ENCODE results near the gene ZC3H6. TPM values are rescaled to one million over a fixed set of nuclear protein-coding genes. Genes with fewer than 3 reads are reported as not detected.
"Not testable (repeated sequence)": the region's sequence is repeated elsewhere in the genome, so short reads cannot be mapped to it uniquely, and the experiment has no call there.

Gene ZC3H6
- polyA plus RNA-seq, 3 donors, result 6.5 to 9.9 (median 9.6) TPM

DNA sequence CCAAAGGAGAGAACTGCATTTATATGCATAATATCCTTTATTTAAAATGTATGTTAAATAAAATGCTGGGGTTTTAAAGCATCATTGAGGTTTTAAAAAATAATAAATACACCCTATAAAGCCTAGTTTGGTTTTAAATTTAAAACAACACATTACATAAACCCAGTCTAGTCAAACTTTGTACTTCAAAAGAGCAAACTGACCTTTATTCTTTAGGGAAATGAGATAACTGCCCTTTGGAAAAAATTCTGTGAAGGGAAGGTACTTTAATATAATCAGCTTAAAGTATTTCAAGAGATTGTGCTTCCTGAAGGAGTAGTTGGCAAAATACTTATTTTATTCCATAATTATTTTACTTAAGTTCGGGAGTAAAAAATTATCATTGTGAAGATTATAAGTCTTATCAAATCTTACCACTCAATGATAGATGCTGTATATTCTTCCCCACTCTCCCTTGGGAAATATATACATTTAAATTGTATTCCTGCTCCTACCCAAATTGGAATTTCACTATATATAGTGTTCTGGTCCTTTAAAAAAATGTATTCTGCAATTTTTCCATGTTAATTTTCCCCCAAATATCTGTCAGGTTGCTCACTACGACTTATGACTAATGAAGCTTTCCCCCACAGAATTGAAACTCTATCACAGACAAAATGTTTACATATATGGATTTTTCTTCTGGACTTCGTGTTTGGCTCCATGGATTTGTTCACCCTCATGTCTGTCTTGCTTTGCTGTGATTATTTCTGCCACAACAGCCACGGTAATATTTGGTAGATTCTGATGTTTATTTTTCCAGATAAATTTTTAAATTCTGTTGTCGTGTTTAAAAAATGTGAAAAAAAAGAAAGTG, 42.1 kb downstream of the ZC3H6 start:
- no peak for DNase-seq (ENCODE audit: extremely low read depth in 1 of 11, low read depth in 9 of 11, low spot score in 4 of 11)

DNA sequence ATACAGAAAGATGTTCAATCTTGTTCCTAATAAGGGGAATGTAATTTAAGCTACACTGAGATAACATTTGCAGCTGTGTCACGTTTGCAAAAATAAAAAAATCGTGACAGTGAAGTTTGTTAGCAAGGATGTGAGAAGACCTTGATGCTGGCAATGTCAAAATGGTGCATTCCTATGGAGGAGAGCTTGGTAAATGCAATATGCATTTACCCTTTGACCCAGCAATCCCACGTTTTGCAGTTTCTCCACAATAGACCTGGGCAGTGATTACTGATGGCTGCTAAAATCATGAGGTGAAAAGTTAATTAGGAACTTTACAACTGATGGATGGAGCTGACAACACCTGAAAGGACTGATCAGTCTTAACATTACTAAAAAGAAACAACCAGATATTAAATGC, 43.1 kb downstream of the ZC3H6 start:
- DNase-seq (ENCODE audit: extremely low read depth in 1 of 11, low read depth in 9 of 11, low spot score in 4 of 11), result no peak

DNA sequence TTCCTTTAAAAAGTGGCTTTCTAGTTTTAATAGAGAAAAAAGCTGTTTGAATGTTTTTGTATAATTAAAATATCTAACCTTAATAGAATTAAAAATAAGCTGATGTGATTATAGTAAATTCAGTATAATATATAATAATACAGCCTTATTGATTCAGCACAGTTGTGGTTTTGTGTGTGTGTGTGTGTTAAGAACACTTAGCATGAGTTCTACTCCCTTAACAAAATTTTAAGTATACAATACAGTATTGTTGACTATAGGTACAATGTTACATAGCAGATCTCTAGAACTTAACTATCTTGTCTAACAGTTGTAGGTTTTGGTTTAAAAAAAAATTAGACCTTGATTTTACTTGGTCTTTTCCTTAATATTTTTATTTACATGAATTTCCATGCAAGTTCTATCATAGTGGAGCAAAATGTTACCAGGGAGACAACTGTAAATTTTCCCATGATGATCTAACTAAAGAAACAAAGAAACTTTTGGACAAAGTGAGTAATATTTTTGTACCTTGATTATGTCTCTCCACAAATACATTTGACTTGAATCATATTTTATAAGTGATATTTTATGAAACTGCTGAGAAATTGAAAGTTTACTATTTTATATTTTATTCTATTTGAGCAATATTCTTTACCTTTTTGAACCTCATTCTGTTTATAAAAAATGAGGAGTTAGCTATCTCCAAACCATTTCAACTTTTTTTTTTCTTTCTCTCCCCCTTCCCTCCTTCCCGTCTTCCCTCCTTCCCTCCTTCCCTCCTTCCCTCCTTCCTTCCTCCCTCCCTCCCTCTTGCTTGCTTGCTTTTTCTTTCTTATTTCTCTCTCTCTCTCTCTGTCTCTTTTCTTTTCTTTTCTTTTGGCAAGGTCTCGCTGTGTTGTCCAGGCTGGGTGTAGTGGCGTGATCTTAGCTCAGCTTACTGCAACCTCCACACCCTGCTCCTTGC, 46.3 kb downstream of the ZC3H6 start:
- DNase-seq (ENCODE audit: extremely low read depth in 1 of 11, low read depth in 9 of 11, low spot score in 4 of 11), result no peak

DNA sequence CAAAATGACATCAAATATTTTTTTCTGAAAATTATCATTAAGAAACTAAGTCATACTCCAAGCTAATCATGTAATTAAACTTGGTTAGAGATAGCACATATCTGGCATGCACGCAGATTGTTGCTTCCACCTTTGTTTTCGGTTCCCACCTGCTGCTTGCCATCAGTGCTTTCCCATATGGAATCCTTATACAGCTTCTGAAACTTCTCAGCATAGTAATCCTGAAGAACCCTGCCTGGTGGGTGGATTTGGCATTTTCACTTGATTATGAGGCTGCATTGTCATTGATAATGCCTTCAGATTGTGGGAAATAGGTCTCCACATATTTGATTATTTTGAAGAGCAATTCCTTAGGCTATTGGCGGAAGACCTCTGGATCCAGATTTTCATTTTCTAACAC, 47.5 kb downstream of the ZC3H6 start:
- no peak for DNase-seq (ENCODE audit: extremely low read depth in 1 of 11, low read depth in 9 of 11, low spot score in 4 of 11)

DNA sequence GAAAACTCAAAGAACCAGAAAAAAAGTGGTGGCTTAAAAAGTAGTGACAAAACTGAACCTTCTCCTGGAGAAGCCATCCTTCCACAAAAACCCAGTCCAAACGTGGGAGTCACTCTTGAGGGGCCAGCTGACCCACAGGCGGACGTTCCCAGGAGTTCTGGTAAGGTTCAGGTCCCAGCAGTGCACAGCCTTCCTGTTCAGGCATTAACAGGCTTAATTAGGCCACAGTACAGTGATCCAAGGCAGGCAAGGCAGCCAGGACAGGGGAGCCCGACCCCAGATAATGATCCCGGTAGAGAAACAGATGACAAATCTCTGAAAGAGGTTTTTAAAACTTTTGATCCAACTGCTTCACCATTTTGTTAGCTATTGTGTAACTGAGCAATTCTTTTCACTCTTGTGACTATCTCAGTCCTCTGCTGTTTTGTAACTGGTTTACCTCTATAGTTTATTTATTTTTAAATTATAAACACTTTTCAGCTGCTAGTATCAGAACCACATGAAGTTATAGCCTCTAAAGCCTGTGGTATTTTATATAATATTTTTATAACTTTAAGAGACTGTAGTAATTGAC, 56.8 kb downstream of the ZC3H6 start:
- DNase-seq (ENCODE audit: extremely low read depth in 1 of 11, low read depth in 9 of 11, low spot score in 4 of 11), result no peak

DNA sequence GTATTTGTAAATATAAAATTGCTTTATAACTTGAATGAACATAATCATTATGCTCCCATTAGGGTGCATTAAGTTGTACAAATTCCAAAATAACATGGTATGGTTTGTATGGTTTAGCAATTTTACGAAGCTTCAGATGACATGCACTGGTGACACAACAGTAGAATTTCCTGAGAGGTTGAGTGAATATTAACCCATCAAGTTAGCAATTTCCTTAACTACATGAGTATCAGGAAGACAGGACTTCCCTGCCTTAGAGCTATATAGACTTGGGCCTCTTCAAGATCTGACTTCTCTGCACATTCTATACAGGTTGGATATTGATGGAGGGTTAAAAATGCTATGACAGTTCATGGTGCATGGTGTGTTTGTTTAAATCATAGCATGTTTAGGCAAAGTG, 60.2 kb downstream of the ZC3H6 start:
- DNase-seq (ENCODE audit: extremely low read depth in 1 of 11, low read depth in 9 of 11, low spot score in 4 of 11), result no peak

DNA sequence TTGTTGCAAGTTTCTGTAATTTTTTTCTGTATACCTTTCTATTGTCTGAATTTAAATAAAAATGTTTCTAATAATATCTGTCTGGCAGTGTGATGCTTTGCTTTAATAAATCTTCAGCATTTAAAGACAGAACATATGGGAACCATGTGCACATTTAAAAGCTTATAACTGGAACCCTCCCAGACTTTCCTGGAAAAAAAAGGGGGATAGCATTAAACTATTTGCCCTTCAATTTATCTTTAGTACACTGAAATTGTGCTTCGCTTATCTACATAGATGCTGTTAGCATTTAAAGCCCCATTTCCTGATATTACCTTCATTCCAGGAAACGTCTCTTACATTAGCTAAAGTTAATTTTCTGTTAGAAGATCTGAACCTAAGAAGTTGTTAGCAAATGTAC, 64.6 kb downstream of the ZC3H6 start:
- DNase-seq (ENCODE audit: extremely low read depth in 1 of 11, low read depth in 9 of 11, low spot score in 4 of 11), result no peak

DNA sequence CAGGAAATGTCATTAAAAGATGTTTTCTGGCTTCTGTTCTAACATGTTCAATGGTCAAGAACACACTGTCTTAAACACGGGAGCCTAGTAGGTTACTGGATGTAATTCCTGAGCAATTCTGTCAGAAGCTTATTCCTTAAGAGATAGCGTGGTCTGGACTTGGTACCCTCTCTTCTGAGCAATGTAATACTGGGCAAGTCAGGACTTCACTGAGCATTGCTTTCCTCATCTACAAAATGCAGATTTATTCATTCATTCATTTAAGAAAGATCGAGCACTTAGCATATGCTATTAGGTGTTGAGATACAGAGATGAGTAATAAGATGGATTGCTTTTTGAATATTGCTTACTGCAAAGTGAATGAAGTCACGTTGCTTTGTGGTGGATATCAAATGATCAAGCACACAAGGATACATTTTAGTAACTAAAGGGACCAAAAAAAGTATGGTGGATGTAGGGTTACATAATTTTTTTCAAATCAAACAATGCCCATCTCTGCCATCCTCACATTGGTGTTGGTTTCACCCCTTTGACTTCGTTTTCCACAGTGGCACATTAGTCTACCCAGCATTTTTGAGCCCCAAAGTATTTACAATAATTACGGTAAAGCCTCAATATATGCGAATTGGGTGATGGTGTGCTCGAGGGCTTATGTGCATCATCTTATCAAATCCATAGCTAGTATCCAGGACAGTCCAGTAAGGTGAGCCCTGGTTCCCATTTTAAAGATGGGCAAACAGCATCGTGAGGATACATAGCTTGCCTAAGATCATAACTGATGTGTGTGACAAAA, 65.3 kb downstream of the ZC3H6 start:
- no peak for DNase-seq (ENCODE audit: extremely low read depth in 1 of 11, low read depth in 9 of 11, low spot score in 4 of 11)

DNA sequence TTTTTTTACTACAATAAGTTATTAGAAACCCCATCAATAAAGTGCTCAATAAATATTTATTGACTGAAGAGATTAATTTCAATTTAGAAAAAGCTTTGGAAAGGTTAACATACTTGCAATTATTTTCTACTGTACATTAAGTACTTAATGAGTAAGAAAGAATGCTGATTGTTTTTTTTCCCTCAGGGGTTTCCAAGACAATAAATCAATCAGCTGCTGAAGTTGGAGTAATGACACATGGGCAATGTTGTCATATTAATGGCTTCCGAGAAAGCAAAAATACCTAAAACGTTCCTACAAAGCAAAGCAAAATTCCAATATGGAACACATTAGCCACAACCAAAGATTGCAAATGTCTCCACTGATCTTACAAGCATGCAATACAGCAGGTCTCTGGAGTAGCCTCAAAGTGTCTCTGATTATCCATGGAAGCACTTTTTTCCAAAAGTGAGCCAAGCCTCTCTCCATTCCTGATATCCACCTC, 66.7 kb downstream of the ZC3H6 start:
- peak in 1 of 11 donors; percentile 39 for DNase-seq (ENCODE audit: extremely low read depth in 1 of 11, low read depth in 9 of 11, low spot score in 4 of 11)

DNA sequence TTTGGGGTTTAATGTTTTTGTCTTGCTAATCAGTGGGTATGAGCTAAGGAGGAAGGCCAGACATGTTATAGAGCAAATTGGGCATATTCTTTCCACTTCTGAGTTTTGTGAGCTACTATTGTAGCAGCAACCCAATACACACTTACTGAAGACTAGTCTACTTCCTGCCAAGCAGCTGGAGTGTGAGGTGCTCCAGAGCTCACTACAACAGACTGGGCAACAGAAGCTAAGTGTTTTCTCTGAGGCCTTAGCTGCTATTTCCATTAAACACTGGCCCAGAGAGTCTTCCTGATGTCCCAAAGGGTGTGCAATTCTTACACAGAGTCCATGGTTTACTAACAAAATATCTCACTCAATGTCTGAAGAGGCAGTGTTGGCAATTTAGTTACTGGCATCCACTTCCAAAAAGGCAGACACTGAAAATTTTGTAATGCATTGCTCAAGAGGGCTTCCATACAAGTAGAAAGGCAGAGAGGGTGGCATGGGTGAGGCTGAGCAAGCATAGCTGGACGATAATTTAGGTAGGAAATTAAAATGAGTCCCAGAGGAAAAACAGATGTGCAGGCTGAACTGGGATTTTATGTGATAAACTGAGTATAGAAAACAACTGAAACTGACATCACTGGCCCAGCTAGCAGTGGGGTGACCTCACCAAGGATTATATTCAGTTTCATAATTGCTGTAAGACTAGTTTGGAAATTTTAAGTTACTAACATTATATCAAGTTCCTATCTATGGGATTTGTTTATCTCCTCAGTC, 68.6 kb downstream of the ZC3H6 start:
- DNase-seq (ENCODE audit: extremely low read depth in 1 of 11, low read depth in 9 of 11, low spot score in 4 of 11), result no peak

DNA sequence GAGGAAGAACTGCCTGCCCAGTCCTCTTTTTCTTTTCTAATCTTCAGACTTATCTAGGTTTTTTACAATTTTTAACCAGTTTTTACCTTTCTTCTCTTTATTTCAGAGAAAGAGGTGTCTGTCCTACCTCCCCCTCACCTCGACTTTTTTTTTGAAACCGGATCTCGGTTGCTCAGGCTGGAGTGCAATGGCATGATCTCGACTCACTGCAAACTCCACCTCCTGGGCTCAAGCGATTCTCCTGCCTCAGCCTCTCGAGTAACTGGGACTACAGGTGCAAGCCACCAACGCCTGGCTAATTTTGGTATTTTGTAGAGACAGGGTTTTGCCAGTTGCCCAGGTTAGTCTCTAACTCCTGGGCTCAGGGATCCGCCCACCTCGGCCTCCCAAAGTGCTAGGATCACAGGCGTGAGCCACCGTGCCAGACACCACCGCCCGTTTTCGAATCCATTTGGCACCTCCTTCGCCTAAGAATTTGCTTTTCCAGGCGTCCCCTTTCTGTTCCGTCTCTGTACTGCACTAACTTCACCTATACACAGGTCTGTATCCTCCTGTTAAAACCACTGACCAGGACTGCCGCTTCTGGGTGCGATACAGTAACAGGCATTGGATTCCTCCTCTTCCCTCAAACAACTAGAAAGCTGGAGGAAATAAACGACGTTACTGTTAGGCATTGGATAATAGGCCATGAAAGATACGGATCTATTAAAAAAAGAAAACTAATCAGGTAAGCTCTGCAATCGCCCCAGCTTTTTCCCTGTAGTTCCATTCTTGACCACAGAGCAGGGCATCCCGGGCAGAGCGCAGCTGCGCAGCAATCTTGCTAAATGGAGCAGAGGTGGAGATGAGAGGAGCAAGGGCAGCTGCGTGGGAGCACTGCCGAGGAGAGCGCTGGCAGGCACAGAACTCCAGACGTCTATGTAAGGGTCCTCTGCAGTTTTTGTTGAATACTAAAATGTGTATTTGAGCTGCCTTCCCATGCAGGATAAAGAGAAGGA, 69.9 kb downstream of the ZC3H6 start:
- no peak for DNase-seq (ENCODE audit: extremely low read depth in 1 of 11, low read depth in 9 of 11, low spot score in 4 of 11)

DNA sequence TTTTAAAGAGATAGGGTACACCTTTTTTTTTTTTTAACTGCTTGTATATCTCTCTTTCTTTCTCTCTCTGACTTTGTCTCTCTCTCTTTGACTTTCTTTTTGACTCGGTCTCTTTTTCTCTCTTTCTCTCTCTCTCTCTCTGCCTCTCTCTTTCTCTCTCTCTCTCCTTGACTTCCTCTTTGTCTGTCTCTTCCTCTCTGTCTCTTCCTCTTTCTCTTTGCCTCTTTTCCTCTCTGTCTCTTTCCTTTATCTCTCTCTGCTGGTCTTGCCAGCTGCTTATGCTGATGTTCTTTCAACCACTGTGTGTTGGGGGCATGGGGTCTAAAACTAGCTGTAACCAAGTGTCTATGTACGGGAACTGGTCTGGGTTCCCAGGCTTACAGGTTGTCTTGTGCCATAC, 76.9 kb downstream of the ZC3H6 start:
- DNase-seq (ENCODE audit: extremely low read depth in 1 of 11, low read depth in 9 of 11, low spot score in 4 of 11), result not testable (repeated sequence)

DNA sequence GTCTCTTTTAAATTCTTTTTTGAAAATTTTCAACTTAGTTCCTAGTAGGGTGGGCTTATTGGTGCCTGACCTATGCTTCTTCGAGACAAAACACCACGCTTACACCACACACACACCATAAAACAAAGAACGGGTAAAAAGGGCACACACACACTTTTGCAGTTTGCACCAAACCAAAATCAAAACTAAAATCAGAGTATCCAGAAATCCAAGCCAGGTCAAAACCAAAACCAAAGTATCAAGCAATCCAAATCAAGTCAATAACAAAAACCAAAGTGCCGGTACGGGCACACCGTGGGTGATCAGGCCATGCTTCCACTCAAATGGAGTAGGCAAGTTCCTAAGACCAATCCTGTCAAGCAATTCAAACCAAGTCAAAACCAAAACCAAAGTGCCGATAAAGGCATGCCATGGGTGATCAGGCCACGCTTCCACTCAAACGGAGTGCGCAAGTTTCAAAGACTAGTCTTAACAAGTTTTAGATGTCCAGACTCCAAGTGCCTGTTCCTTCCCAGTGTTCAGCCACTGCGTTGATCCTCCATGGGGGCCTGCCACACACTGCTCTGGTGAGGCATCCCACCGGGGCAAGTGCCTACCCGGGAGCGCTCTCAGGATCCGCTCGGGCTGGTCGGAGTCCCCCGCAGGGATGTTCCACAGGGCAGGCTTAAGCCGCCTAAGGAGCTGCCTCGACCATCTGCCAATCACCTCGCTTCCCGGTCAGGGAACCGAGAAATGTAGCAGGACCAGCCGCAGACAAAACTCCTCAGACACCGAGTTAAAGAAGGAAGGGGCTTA, 77.6 kb downstream of the ZC3H6 start:
- not testable (repeated sequence) for DNase-seq (ENCODE audit: extremely low read depth in 1 of 11, low read depth in 9 of 11, low spot score in 4 of 11)

DNA sequence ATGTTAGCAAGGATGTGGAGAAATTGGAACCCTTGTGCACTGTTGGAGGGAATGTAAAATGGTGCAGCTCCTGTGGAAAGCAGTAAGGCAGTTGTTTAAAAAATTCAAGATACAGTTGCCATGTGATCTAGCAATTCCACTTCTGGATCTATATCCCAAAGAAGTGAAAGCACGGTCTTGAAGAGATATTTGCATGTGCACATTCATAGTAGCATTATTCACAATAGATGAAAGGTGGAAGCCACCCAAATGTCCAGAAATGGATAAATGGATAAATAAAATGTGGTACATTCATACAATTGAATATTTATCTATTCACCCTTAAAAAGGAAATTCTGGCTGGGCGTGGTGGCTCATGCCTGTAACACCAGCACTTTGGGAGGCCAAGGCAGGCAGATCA, 78.9 kb downstream of the ZC3H6 start:
- DNase-seq (ENCODE audit: extremely low read depth in 1 of 11, low read depth in 9 of 11, low spot score in 4 of 11), result not testable (repeated sequence)

DNA sequence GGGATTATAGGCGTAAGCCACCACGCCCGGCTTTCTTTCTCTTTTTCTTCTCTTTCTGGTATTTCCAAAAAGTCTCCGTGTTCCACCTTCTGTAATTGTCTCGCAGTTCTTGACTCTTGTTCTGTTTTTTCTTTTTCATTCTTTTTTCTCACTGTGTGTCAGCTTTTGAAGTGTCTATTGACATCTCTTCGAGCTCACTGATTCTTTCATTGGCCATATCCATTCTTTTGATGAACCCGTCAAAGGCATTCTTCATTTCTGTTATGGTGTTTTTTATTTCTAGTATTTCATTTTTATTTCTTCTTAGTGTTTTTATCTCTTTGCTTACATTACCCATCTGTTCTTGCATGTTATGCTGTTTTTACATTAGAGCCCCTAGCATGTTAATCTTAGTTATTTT, 84.7 kb downstream of the ZC3H6 start:
- DNase-seq (ENCODE audit: extremely low read depth in 1 of 11, low read depth in 9 of 11, low spot score in 4 of 11), result not testable (repeated sequence)

All from renal cortex interstitium (tissue), 11 donors.